DND-41 (cell line): Measurements from ENCODE around the gene HOXD12.

ENCODE experiments used
- EZH2 ChIP-seq: IDR thresholded peaks from 3 replicates; pipeline ENCODE4 v1.6.1; 2012; ENCODE audit warnings: borderline replicate concordance, low read depth, mild to moderate bottlenecking, moderate library complexity, low read length, inconsistent platforms; ENCODE audit not compliant: severe bottlenecking
- TF ChIP-seq, protein P1 (sequence below): IDR thresholded peaks from 2 replicates; pipeline ENCODE4 v1.5.1; 2012; ENCODE audit warnings: borderline replicate concordance, low read length, moderate library complexity, mild to moderate bottlenecking; ENCODE audit not compliant: poor library complexity, severe bottlenecking; ENCODE audit errors: extremely low read depth

DNA sequence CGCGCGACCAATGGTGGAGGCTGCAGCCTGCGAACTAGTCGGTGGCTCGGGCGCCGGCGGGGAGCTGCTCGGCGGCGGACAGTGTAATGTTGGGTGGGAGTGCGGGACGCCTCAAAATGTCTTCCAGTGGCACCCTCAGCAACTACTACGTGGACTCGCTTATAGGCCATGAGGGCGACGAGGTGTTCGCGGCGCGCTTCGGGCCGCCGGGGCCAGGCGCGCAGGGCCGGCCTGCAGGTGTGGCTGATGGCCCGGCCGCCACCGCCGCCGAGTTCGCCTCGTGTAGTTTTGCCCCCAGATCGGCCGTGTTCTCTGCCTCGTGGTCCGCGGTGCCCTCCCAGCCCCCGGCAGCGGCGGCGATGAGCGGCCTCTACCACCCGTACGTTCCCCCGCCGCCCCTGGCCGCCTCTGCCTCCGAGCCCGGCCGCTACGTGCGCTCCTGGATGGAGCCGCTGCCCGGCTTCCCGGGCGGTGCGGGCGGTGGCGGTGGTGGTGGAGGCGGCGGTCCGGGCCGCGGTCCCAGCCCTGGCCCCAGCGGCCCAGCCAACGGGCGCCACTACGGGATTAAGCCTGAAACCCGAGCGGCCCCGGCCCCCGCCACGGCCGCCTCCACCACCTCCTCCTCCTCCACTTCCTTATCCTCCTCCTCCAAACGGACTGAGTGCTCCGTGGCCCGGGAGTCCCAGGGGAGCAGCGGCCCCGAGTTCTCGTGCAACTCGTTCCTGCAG lies 23.3 kb downstream of the HOXD12 start, which contains the start of gene HOXD9:
- TF ChIP-seq, protein P1, sequence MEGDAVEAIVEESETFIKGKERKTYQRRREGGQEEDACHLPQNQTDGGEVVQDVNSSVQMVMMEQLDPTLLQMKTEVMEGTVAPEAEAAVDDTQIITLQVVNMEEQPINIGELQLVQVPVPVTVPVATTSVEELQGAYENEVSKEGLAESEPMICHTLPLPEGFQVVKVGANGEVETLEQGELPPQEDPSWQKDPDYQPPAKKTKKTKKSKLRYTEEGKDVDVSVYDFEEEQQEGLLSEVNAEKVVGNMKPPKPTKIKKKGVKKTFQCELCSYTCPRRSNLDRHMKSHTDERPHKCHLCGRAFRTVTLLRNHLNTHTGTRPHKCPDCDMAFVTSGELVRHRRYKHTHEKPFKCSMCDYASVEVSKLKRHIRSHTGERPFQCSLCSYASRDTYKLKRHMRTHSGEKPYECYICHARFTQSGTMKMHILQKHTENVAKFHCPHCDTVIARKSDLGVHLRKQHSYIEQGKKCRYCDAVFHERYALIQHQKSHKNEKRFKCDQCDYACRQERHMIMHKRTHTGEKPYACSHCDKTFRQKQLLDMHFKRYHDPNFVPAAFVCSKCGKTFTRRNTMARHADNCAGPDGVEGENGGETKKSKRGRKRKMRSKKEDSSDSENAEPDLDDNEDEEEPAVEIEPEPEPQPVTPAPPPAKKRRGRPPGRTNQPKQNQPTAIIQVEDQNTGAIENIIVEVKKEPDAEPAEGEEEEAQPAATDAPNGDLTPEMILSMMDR, result no peak
- TF ChIP-seq EZH2, result no peak
